Renal pelvis (tissue), 4 donors: ENCODE results near the gene FAM120B. TPM values are rescaled to one million over a fixed set of nuclear protein-coding genes. Genes with fewer than 3 reads are reported as not detected.
"Not testable (repeated sequence)": the region's sequence is repeated elsewhere in the genome, so short reads cannot be mapped to it uniquely, and the experiment has no call there.

Source experiments
- DNase-seq: peaks from one replicate; pipeline ENCODE4 v3.0.0-alpha.2; 2013
- polyA plus RNA-seq, 3 donors: library from polyadenylated mRNA; unstranded; fragments of 120-200 nt; gene quantifications; one replicate each; pipeline ENCODE4 v1.2.1, GENCODE V29; 2013; ENCODE audit not compliant: insufficient read length in 3 of 3

FAM120B gene
- polyA plus RNA-seq, 3 donors = 34.8 to 38.9 (median 38.0) TPM

DNA sequence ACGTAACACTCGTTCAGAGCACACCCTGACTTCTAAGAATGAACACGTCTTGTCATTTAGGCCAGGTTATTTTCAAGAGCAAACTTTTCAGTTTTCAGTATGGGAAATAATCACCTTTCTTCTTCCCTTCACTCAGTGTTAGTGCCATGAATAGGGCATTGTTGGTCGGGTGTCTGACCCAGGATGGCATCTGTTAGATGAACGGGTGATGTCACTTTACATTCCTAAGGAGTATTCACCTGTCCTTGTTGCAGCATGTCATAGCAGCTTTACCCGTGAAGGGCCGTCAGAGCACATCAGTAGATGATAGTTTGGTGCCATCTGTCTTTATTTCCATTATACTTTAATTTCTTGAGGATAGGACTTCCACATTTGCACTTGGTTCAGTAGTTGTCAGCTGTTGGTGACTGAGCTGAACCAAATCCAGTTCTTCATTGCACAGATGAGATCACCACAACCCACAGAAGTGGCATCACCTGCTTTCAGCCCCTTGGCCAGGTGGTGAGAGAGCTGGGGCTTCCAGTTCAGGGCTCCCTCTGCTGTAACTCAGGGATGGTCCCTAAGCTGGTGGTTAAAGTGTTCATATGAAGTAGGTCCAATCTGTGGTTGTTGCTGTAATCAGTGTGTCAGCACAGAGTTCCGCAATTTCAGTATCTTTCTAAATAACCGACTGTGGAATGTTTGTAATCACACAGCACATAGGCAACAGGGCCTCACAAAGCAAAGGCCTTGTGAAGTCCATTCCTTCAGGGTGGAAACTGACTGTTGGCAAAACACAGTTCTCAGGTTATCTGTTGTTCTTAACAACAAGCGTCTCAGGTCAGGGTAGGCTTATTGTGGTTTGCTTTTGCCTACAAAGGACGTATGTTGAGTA, 68.2 kb downstream of the FAM120B start:
- DNase-seq = no peak

DNA sequence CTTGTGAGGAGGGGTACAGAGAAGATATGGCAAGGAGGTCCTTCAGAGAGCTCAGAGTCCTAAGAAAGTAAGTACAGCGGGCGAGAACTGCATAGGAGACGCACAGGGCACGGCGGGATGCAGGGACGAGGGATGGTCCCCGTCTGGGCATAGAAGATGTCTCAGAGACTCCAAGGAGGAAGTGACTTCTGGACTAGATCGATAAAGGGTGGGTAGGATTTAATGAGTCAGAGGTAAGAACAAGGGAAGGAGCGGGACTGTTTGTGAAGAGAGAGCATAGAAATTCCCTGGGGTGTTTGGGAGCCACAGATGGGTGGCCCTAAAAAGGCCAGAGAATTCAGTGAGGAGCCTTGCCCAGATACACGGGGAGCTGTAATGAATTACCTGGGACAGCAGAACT, 69.1 kb downstream of the FAM120B start:
- no peak for DNase-seq

DNA sequence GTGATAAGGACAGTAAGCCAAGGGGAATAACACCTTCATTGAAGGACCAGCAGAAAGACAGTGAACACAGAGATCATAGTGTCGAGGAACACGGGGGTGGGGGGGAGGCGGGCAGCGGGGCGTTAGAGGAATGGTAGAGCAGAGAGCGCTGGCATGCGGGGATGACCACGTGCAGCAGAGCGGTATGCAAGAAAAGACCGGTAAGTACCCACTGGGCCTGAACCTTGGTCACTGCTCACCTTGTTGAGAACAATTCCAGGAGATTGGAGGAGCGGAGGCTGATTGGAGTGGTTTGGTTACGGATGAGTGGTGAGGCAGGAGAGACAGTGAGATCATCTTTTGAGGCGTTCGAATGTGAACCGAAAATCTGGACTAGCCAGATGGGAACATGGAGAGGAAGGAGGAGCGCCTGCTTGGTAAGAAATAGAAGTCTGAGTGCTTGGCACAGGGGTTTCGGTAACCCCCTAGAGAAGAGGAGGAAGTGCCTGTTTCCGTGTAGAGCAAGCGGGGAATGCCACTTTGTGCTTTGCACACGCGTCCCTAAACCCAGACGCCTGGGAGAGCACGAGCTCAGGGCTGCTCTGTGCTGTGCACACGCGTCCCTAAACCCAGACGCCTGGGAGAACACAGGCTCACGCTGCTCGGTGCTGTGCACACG, 70.0 kb downstream of the FAM120B start:
- DNase-seq = no peak

DNA sequence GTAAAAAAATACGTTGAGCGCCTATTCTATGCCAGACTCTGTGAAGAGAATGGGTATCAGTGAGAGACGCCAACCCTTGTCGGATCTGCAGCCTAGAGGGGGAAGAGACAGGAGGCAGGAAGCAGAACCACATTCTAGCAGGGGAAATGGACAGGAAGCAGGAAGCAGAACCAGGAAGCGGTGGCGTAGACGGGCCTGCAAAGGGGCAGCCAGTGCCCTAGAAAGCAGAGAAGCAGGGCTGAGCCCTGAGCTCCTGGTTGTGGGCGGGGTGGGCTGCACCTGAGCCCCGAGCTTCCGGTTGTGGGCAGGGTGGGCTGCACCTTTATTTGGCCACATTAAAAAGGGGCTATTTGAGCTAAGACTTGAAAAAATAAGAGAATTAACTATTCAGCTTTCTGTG, 71.9 kb downstream of the FAM120B start:
- DNase-seq = no peak

DNA sequence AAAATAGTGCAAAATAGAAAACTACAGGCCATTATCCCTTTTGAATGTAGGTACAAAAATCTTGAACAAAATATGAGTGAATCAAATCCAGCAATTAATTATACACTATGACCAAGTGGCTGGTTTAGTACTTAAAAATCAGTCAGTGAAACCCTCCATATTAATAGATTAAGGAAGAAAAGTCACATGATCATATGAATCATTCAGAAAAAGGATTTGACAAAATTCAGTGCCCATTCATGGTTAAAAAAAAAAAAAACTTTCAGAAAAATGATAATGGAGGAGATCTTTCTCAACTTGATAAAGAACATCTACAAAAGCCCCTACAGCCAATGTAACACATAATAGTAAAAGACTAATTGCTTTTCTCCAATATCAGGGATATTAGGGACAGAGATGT, 75.0 kb downstream of the FAM120B start:
- no peak for DNase-seq

DNA sequence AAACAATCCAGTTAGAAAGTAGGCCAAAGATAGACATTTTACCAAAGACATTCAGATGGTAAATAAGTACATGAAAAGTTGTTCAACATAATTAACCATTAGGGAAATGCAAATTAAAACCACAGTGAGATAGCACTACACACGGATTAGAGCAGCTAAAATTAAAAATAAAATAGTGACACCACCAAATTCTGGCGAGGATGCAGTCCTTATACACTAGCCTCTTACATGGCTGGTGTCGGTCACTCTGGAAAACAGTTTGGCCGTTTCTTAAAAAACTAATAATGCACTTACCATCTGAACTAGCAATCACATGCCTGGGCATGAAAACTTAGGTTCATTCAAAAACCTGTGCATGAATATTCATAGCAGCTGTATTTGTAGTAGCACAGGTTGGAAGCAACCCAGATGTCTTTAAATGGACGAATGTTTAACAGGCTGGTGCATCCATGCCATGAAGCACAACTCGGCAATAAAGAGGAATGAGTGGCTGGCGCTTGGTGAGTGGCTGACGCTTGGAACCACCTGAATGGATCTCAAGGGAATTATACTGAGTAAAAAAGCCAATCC, 77.0 kb downstream of the FAM120B start:
- DNase-seq = no peak

DNA sequence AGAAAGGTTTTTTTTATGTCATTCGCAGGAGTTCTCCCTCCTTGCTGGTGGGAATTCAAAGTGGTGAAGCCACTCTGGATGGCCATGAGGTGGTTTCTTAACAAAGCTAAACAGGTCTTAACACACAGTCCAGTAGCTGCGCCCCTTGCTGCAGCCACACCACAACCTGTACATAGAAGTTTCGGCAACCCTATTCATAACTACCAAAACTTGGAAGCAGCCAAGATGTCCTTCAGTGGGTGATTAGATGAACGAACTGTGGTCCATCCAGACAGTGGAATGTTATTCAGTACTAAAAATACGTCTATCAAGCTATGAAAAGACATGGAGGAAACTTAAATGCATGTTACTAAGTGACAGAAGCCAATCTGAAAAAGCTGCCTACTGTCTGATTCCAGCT, 78.9 kb downstream of the FAM120B start:
- no peak for DNase-seq

DNA sequence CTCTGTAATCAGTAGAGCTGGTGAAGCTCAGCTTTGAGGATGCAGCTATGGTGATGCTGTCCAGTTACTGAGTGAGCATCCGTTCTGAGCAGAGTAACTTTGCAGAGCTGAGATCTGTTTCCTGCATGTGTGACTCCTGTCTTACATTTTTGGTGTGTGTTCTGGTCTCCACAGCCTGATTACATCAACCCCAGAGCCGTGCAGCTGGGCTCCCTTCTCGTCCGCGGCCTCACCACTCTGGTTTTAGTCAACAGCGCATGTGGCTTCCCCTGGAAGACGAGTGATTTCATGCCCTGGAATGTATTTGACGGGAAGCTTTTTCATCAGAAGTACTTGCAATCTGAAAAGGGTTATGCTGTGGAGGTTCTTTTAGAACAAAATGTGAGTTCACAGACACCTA, 81.6 kb downstream of the FAM120B start:
- no peak for DNase-seq

DNA sequence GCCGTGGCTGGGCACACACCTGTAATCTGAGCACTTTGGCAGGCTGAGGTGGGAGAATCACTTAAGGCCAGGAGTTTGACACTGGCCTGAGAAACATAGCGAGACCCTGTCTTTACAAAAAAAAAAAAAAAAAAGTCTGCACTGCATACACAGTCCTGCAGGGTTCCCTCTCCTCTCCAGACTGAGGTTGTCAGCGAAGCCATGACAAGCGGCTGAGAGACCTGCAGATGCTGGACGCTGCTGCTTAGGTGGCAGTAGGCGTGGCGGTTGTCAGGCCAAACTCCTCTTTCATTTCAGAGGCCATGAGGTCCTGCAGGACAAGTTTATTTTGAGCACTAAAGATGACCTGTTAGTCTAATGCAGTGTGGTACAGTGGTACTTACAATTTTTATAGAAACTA, 86.5 kb downstream of the FAM120B start:
- DNase-seq = no peak

DNA sequence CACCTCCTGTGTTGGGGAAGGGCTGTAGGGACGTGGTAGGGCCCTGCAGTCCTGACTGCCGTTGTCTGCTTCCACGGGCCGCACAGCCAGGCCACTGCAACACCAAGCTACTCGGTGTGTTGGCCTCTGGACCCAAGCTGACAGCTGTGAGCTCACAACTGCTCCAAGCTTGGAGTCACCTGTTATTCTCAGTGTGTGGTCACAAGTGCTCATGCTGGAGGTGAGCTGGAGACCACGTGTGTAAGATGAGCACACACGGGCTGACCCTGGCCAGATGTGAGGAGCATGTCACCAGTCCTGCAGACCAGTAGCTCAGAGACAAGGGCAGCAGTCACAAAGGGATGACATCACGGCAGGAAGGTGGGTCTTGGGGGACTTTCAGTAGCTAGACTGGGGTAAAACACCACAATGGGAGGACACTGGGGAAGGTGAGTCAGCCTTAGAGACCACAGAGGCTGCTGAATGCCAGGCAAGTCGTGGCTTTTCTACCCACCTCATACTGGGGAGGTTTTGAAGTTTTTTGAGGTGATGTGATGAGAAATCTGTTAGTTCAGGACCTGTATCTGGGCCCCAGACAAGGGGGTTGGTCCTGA, 87.3 kb downstream of the FAM120B start:
- no peak for DNase-seq

DNA sequence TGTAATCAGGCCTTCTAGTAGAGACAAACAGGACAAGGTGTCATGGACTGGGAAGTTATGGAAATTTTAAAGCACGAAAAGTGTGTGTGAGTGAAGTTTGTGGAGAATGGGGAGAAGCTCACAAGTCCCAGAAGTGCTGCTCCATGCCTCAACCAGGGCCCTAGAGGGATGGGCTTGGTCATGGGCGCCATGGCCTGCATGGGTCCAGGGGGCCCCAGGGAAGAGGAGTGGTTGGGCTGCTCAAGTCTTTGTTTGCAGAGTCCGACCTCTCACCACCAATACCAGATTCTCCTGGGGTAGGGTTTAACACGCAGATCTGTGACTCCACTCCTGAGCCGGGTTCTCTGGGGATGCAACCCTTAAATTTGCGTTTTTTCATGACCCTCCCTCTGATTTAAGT, 88.4 kb downstream of the FAM120B start:
- no peak for DNase-seq

DNA sequence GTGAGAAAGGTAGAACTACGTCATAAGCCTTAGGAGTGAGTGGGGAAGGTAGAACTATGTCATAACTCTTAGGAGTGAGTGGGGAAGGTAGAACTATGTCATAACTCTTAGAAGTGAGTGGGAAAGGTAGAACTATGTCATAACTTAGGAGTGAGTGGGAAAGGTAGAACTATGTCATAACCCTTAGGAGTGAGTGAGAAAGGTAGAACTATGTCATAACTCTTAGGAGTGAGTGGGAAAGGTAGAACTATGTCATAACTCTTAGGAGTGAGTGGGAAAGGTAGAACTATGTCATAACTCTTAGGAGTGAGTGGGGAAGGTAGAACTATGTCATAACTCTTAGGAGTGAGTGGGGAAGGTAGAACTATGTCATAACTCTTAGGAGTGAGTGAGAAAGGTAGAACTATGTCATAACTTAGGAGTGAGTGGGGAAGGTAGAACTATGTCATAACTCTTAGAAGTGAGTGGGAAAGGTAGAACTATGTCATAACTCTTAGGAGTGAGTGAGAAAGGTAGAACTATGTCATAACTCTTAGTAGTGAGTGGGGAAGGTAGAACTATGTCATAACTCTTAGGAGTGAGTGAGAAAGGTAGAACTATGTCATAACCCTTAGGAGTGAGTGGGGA, 92.3 kb downstream of the FAM120B start:
- not testable (repeated sequence) for DNase-seq

DNA sequence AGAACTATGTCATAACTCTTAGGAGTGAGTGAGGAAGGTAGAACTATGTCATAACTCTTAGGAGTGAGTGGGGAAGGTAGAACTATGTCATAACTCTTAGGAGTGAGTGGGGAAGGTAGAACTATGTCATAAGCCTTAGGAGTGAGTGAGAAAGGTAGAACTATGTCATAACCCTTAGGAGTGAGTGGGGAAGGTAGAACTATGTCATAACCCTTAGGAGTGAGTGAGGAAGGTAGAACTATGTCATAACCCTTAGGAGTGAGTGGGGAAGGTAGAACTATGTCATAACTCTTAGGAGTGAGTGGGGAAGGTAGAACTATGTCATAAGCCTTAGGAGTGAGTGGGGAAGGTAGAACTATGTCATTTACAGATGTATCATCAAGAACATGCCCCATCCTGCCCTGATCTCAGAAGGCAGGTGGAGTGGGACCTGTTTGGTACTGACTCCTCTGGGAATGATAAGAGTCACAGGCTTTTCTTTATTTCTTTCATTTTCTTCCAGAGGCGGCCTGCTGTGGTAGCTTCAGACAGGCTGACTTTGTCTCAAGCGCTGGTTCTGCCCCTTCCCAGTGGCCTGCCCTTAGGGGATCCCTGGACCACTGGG, 93.5 kb downstream of the FAM120B start:
- DNase-seq = not testable (repeated sequence)

DNA sequence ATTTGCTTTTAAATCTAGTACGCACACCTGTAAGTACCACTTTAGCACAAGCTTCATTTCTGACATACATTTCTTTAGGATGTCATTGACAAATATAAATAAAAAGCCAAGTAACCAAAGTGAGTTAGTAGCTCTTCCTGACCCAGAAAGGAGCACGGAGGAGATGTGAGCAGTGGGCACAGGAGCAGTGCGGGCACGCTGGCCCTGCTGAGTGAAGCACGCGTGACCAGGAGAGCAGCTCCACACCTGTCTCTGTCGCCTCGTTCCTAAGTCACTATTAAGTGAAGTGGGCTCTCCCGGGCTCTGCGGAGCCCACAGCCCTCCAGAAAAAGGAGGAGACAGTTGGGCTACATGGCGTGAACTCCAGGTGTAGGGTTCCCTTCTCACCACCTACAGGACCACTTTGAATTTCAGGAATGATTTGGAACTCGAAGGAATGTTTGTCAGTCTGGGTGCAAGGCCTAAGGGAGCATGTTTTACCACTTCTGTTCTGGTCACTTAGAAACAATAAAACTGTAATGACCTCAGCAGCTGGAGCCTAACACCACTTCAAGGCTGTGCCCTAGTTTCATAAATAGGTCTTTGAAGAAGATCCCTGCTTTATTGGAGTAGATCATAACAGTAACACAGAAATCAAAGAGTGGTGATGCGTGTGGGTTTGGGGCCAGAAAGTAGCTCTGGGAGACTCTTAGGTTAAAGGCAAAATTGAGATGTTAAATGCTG, 95.9 kb downstream of the FAM120B start:
- no peak for DNase-seq

DNA sequence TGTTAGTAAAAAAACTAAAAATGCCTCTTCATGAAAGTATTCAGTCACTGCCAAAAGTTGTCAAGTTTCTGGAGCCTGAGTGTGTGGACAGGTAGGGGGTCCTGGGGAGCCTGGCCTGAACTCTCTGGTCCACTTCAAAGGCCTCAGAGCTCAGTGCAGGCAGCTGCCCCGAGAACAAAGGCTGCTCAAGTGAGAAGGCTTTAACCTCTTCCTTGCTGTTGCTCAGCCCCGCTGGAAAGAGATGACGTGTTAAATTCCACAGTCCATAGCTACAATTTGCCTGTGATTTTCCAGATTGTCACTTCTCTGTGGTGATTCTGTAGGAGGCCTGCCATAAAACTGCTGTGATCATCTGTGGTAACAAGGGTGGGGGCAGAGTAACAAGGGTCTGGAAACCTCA, 96.9 kb downstream of the FAM120B start:
- peak; percentile 35 for DNase-seq

DNA sequence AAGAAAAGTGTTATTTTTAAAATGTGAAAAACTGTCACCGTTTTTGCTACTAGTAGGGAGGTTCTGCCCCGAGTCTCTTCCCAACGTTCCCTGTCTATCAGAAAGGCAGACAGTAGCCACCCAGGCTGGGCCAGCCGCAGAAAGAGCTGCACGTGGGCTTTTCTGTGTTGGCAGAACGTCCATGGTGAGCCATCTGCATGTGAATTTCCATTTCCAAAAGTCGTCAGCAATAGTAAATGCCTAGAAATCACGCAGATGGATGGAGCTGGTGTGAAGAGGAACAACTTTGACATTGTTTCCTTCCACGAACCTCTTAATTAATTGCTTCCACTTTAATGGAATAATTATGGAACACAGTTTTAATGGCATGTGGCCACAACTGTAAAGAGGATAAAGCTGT, 97.5 kb downstream of the FAM120B start:
- no peak for DNase-seq

DNA sequence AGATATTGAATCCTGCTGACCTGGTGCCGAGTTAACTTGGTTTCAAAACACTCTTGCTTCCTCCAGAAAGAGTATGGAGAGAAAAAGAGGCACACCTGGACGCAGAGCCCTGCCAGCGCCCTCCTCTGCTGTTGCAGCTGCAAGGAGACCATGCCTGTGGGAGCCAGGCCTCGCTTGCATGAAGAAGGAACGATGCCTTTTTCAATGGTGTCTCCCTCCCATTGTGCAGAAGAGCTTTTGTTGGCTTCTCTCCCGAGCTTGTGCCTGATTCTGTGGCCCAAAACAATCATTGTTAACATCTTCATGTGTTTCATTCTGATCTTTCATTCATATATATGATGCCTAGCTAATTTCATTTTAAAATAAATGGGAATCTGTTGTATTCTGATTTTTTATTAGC, 98.1 kb downstream of the FAM120B start:
- DNase-seq = no peak

DNA sequence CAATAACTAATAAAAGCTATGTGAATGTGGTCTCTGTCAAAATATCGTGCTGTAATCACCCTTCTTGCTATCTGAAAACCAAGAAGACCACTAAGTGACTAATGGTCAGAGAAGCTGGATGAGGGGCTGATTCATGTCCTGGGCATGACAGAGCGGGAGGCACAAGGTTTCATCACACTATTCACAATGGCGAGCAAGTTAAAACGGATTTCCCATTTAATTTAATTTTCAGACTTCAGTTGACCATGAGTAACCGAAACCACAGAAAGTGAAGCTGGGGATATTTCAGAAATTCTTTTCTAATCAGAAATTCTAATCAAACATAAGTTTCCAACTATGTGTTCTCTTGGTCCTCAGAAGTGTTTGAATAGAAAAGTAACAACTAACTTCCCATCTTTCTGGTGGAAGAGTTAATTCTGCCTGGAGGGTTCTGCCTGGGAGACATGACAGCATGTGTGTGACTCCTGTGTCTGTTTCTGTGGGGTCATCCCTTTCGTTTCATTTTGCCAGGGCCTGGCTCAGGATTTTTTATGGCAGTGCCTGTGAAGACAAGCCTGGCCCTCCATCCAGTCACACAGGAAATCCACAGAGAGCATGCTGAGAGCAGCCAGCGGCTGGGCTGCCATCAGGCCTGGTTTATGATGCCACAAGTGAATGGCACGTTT, 98.9 kb downstream of the FAM120B start:
- DNase-seq = no peak

DNA sequence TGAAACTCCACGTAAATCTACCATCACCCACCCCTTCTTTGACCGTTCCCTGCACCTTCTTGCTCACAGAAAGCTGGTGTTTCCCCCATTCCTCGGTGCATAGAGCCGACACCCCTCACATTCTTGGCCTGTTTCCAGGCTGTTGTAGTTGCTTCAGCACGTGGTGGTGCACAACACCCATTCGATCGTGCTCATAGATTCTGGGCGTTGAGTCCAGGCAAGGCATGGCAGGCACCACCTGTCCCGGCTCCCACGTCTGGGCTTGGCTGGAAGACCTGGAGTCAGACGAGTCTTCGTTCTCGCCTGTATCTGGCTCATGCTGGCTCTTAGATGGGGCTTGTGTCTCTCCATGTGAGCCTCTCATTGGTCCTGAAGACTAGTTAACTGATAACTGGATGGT, 100.6 kb downstream of the FAM120B start:
- DNase-seq = no peak

DNA sequence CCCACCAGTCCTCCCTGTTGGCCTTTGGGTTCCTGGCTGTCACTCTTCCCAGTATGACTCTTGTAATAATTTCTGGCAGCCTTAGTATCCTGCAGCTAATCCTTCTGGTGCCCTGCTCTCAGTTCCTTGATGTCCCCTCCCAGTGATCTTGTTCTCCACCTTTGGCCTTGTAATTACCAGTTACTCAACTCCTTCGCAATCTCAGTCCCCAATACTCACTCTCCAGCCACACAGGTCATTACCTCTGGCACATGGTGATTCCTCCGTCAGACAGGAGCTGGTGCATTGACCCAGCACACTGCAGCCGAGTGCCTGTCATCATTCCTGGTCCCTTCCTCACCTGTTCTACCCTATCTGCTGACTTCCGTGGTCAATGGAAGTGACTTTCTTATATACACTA, 101.4 kb downstream of the FAM120B start:
- no peak for DNase-seq

DNA sequence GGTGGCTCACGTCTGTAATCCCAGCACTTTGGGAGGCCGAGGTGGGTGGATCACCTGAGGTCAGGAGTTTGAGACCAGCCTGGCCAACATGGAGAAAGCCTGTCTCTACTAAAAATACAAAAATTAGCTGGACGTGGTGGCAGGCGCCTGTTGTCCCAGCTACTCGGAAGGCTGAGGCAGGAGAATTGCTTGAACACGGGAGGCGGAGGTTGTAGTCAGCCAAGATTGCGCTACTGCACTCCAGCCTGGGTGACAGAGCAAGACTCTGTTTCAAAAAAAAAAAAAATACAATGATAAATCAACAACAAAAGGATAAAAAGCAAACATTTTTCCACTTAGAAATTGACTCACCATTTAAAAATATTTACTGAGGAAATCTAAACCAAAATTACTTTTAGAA, 103.2 kb downstream of the FAM120B start:
- DNase-seq = not testable (repeated sequence)
